ENCODE data around the gene TMEM255A.

GRCh38 chrX:120302434-120302833, 8.8 kb downstream of the TMEM255A start:
- no peak for TF ChIP-seq MAX (IDR thresholded peaks at IDR 0.05; ENCODE audit: low read depth)
- TF ChIP-seq POLR2AphosphoS5 (IDR thresholded peaks at IDR 0.05; ENCODE audit: low read depth, low read length), result no peak
- TF ChIP-seq CTCF (IDR thresholded peaks at IDR 0.05), result no peak
- no peak for TF ChIP-seq TCF12 (IDR thresholded peaks at IDR 0.05)
- TF ChIP-seq SMC3 (IDR thresholded peaks at IDR 0.05; ENCODE audit: low read depth, low read length), result no peak
- no peak for TF ChIP-seq TEAD4 (IDR thresholded peaks at IDR 0.05; ENCODE audit: borderline replicate concordance, insufficient read depth)
- TF ChIP-seq ZBTB33 (IDR thresholded peaks at IDR 0.05; ENCODE audit: borderline replicate concordance, low read depth), result no peak
- no peak for TF ChIP-seq FOXM1 (IDR thresholded peaks at IDR 0.05; ENCODE audit: low read depth)
- no peak for TF ChIP-seq USF1 (IDR thresholded peaks at IDR 0.05; ENCODE audit: borderline replicate concordance, low read depth)
- TF ChIP-seq REST (IDR thresholded peaks at IDR 0.05; ENCODE audit: low read depth, low read length), result no peak
- no peak for TF ChIP-seq GABPA (IDR thresholded peaks at IDR 0.05; ENCODE audit: low read depth)
- no peak for TF ChIP-seq NFIC (IDR thresholded peaks at IDR 0.05; ENCODE audit: borderline replicate concordance)
- TF ChIP-seq RAD21 (IDR thresholded peaks at IDR 0.05; ENCODE audit: low read length), result no peak
- no peak for TF ChIP-seq RFX5 (IDR thresholded peaks at IDR 0.05; ENCODE audit: low read length)
